Stimulated activated naive CD8-positive, alpha-beta T cell treated with anti-CD3 and anti-CD28 coated beads, Interleukin-15, Interleukin-2, amounts not matched to agents 100 ng/mL and 50 ng/mL, for 24 hours (primary cell): ENCODE data around the gene PPFIA2.

ENCODE experiments used
- H3K27ac Mint-ChIP-seq: one replicate; pipeline ENCODE4 v1.8.0; 2021; ENCODE audit warnings: mild to moderate bottlenecking, mixed read lengths
- H3K27me3 Mint-ChIP-seq: one replicate; pipeline ENCODE4 v1.8.0; 2021; ENCODE audit warnings: mixed read lengths
- H3K36me3 Mint-ChIP-seq: one replicate; pipeline ENCODE4 v1.8.0; 2021; ENCODE audit warnings: low read depth, mixed read lengths
- H3K4me1 Mint-ChIP-seq: one replicate; pipeline ENCODE4 v1.8.0; 2021; ENCODE audit warnings: low read depth, mixed read lengths
- H3K4me3 Mint-ChIP-seq: one replicate; pipeline ENCODE4 v1.8.0; 2021; ENCODE audit warnings: mild to moderate bottlenecking, mixed read lengths
- H3K9me3 Mint-ChIP-seq: one replicate; pipeline ENCODE4 v1.8.0; 2021; ENCODE audit warnings: mixed read lengths

PPFIA2 gene

DNA sequence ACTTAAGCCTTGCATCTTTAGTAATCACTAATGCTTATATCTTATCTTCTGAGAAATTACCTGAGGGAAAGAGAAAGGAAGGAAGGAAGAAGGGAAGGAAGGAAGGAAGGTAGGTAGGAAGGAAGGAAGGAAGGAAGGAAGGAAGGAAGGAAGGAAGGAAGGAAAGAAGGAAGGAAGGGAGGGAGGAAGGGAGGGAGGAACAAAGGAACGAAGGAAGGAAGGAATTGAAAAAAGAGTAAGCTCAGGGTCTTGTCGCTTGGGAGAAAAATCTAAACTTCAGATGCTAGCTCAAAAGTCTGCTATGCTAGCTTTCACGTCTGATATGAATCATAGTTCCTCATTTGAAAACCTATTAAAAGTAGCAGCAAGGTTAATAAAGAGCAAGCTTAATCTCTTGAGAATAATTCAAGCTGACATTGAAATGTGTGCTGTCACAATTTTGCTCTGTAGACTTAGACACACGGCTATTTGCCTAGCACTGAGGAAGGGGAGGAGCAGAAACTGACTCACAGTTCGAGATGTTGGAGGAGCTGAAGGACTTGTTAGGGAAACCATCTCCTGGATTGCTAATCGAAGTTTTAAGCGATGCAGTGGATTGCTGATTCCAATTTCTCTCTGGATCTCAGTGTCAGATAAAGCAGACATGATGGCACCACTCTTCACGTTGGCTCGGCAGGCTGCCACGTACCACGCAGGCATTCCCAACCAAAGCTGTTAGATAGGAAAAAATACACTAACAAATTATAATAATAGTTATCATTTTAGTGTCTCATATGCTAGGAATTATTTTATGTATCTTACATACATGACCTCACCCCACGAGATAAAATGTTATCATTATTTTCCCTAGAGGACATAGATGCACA is 464.6 kb downstream of the PPFIA2 start:
- Mint-ChIP-seq H3K27me3 (no peaks in the 10 kb centered on the region), H3K27ac (no peak overlapping the region), H3K9me3 (peaks cover 5% of the 10 kb centered on the region), H3K4me1 (no peaks in the 10 kb centered on the region), H3K4me3 (no peak overlapping the region), H3K36me3 (no peaks in the 10 kb centered on the region)

DNA sequence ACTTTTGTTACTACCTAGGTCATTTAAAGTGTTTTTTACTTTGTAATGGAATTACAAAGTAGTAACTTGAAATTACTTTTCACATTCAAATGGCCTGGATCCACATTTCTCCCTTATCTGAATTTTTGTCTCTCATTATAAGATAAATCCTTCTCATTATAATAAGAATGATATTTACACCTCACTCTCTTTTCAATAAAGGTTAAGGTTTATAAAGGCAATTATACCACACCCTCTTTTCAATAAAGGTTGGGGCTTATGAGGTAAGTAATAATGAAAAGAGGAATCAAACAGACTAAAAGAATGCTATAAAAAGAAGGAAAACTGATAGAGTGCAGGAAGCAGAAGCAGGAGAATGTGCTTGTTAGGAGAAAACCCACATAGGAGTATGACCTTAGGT is 470.5 kb downstream of the PPFIA2 start:
- H3K27ac Mint-ChIP-seq: no peak overlapping the region
- H3K4me3 Mint-ChIP-seq: no peak overlapping the region
- peaks cover 5% of the 10 kb centered on the region for H3K9me3 Mint-ChIP-seq
- no peaks in the 10 kb centered on the region for H3K4me1 Mint-ChIP-seq
- H3K36me3 Mint-ChIP-seq: no peaks in the 10 kb centered on the region
- H3K27me3 Mint-ChIP-seq: no peaks in the 10 kb centered on the region

DNA sequence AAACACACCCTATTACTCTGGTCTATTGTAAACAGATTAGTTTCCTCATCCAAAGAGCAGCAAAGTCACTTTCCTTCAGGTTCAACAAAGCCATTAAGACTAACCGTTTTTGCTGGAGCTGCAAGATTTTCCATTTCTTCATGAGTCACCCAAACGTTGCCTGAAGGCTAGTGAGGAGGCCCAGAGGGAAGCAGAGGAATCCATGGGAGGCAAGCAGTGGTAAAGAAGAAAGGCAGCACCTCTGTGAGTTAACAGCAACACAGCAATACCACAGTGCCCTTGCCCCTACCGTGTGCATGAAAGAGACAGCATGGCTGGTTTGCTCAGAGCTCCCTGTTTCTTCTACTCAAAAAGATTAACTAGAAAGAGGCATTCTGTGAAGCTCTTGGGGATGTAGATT is 475.0 kb downstream of the PPFIA2 start:
- Mint-ChIP-seq H3K36me3 (no peaks in the 10 kb centered on the region), H3K4me3 (no peak overlapping the region), H3K4me1 (no peaks in the 10 kb centered on the region), H3K9me3 (peaks cover 4% of the 10 kb centered on the region), H3K27me3 (no peaks in the 10 kb centered on the region), H3K27ac (no peak overlapping the region)

DNA sequence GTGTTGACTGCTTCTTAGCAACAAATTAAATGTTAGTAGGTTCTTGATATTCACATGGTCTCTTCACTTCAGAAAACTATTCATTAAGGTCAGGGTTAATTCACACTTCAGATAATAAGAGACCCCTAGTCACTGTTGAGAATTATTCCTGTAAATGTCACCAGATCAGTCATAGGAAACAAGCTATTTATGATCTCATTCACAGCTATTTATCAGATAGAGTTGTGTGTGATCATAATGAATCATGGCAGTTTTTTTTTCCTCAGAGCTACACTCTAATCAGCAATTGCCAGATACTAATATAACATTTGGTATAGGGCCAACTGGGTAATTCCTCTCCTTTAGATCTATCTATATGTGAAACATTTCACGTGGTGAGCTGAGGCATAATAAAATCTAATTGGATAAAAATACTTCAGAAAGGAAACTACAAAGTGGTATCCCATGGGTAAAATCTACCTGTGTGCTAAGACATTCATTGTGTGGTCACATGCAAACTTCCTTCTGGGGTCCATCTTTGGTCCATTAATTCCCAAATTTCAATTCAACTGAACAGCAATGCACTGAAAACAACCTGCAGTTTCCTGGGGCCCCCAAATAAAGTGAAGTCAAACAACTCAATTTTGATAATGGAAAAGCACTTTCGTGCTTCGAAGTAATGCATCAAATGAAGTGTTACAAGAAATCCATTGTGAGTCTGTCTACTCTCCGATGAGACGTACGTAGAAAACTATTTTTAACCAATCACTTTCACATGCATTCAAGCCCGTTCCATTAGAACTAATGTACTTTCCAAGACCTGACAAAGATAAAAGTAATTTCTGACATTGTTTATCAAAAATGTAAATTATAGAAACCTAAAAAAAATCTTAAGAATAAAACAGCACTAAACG is 484.3 kb downstream of the PPFIA2 start:
- Mint-ChIP-seq H3K27ac (no peak overlapping the region), H3K4me3 (no peak overlapping the region), H3K9me3 (peaks cover 12% of the 10 kb centered on the region), H3K4me1 (no peaks in the 10 kb centered on the region), H3K36me3 (no peaks in the 10 kb centered on the region), H3K27me3 (no peaks in the 10 kb centered on the region)

DNA sequence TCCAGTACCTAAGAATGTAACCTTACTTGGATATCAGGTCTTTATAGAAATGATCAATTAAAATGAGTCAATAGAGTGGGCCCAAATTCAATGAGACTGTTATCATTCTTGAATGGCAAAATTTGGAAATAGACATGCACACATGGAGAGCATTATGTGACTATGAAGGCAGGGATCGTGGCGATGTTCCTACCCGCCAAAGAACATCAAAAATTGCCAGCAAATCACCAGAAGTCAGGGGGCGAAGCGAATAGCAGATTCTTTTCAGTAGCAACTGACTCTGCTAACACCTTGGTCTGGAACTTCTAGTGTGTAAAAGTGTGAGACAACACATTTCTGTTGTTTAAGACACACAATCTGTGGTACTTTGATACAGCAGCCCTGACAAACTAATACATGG is 488.8 kb downstream of the PPFIA2 start:
- Mint-ChIP-seq H3K4me3 (no peak overlapping the region), H3K27me3 (no peaks in the 10 kb centered on the region), H3K9me3 (peaks cover 7% of the 10 kb centered on the region), H3K27ac (no peak overlapping the region), H3K36me3 (no peaks in the 10 kb centered on the region), H3K4me1 (no peaks in the 10 kb centered on the region)

DNA sequence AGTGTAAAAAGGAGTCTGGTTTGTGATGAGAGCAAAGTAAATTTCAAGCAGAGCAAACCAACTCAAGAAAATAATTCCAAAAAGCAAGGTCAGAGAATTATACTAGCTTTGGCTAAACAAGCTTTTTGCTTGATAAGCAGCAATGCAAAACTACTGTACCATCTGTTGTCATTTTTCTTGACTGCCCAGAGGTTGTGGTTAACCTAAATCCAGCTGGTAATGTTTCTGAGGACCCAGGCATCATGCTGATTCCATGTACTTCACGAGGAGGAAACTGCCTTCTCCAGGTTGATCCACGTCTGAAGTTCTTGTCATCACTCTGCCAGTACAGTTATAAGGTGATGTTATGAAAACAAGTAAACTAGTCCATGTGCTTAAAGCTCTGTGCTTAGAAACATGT is 496.1 kb downstream of the PPFIA2 start:
- Mint-ChIP-seq H3K4me3 (no peak overlapping the region), H3K36me3 (no peaks in the 10 kb centered on the region), H3K9me3 (no peaks in the 10 kb centered on the region), H3K4me1 (no peaks in the 10 kb centered on the region), H3K27ac (no peak overlapping the region), H3K27me3 (no peaks in the 10 kb centered on the region)

DNA sequence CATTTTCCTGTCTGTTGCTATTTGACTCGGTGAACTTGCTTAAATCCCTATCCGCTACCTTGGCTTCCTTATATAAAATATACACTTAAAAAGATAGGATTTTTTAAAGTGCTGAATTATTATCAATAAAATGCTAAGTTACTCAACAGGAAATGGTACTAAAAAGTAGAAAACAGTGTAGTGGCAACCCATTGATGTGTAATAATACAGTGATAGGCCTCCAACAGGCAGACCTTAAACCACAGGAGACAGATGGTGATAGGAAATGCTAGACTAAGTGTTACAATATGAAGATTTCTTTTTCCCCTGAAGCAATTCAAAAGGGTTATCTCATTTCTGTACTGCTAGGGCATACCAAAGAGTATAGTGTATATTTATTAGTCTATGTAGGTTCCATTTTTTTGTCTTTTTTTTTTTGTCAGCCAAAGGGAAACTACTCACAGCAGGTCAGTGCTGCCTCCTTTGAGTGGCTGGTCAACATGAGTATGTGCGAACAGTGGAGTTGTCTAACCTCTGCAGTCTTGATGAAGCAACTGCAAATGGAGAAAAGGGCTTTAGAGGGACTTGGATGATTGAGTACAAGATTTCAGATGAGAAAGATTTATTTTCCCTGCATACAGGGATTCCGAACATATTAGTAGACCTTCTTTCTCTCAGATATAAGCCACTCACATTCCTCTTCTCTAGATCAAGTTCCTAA is 497.5 kb downstream of the PPFIA2 start:
- Mint-ChIP-seq H3K9me3 (no peaks in the 10 kb centered on the region), H3K27ac (no peak overlapping the region), H3K4me1 (no peaks in the 10 kb centered on the region), H3K36me3 (no peaks in the 10 kb centered on the region), H3K27me3 (no peaks in the 10 kb centered on the region), H3K4me3 (no peak overlapping the region)

DNA sequence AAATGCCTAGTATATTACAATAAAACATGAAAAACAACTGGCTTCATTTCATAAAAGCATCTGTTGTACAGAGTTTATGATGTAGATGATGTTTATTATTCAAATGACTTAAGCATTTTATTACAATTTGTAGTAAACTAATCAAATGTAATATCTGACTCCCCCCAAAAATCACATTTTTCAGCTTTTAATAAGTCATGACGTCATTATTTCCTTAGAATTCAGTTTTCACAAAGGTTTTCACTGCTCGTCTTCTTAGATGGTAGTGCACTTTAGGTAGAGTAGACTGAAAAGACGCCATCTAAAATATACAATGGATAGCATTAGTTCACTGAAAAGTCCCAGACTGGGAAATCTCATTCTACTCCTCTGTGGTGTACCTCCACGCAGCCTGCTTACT is 499.8 kb downstream of the PPFIA2 start:
- no peaks in the 10 kb centered on the region for H3K36me3 Mint-ChIP-seq
- H3K4me1 Mint-ChIP-seq: no peaks in the 10 kb centered on the region
- H3K27ac Mint-ChIP-seq: no peak overlapping the region
- no peak overlapping the region for H3K4me3 Mint-ChIP-seq
- no peaks in the 10 kb centered on the region for H3K27me3 Mint-ChIP-seq
- H3K9me3 Mint-ChIP-seq: no peaks in the 10 kb centered on the region

DNA sequence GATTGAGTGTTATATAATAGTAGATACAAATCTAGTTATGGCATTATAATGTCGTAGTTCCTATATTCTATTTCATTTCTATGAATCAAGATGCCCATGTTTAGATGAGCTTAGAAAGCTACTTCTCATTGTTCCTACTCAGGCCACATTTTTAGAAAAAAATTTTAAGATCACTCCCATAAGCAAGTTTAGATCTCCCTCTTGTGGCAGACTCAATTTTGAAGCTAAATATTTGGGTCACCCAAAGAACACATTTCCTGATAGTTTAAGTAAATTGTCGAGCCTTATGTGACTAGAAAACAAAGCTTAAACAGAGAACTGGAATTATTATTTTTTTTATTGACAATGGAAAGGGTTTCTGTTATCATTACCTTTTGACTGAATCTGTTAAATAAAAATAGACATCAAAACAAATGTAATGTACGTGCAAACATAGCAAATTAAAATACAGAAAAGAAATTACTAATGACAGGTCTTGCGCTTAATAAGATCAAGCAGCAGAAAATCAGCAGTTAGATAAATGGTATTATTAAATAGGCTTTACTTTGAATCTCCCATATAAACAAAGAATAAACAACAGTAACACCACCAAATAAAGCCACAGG is 501.1 kb downstream of the PPFIA2 start:
- no peak overlapping the region for H3K4me3 Mint-ChIP-seq
- no peaks in the 10 kb centered on the region for H3K9me3 Mint-ChIP-seq
- H3K27me3 Mint-ChIP-seq: no peaks in the 10 kb centered on the region
- no peaks in the 10 kb centered on the region for H3K4me1 Mint-ChIP-seq
- no peak overlapping the region for H3K27ac Mint-ChIP-seq
- H3K36me3 Mint-ChIP-seq: no peaks in the 10 kb centered on the region

DNA sequence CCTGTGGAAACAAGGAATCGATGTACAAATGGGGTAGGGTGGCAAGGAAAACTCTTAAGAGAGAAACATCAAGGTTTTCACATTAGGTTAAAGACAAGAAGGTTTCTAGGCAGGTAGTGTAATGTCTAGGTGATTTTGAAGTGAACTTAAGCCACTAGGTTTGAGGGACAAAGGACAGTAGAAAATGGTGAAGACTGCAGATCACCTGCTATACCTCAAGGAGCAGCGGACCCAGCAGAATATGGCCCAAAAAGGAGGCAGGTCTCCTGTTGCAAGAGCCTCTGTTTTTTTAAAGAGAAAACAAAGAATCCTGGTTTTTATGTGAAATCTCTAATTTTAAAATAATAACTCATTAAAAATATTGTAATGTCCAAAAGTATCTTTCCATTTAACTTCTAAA is 503.2 kb downstream of the PPFIA2 start:
- Mint-ChIP-seq H3K36me3 (no peaks in the 10 kb centered on the region), H3K4me3 (no peak overlapping the region), H3K9me3 (peaks cover 3% of the 10 kb centered on the region), H3K4me1 (no peaks in the 10 kb centered on the region), H3K27ac (no peak overlapping the region), H3K27me3 (no peaks in the 10 kb centered on the region)

DNA sequence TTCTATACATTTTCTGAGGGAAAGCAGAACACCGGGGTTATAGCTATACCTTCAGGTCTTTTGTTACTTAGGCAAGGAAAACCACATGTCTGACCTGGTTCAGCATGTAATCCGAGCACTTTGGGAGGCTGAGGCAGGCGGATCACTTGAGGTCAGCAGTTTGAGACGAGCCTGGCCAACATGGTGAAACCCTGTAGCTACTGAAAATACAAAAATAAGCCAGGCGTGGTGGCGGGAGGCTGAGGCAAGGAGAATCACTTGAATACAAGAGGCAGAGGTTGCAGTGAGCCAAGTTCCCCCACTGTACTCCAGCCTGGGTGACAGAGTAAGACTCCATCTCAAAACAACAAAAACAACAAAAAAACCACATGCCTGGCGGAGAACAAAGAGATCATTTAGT is 503.7 kb downstream of the PPFIA2 start:
- Mint-ChIP-seq H3K9me3 (peaks cover 3% of the 10 kb centered on the region), H3K27me3 (no peaks in the 10 kb centered on the region), H3K36me3 (no peaks in the 10 kb centered on the region), H3K4me3 (no peak overlapping the region), H3K27ac (no peak overlapping the region), H3K4me1 (no peaks in the 10 kb centered on the region)

DNA sequence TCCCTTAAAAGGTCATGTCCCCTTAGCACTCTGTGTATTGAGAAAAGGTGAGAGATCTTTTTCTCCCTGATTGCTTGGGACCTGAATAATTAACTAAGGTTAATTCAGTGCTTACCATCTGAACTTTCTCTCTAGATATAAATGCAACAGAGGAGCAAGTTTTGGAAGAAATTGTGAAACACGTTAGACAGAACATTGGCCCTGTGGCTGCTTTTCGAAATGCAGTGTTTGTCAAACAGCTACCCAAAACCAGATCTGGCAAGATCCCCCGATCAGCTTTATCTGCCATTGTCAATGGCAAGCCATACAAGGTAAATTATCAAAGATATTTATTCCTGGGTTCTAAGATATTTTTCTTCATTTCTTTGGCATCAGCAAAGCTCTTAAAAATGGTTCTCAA is 505.8 kb downstream of the PPFIA2 start:
- no peaks in the 10 kb centered on the region for H3K27me3 Mint-ChIP-seq
- H3K9me3 Mint-ChIP-seq: peaks cover 3% of the 10 kb centered on the region
- no peaks in the 10 kb centered on the region for H3K36me3 Mint-ChIP-seq
- no peak overlapping the region for H3K27ac Mint-ChIP-seq
- H3K4me3 Mint-ChIP-seq: no peak overlapping the region
- no peaks in the 10 kb centered on the region for H3K4me1 Mint-ChIP-seq

DNA sequence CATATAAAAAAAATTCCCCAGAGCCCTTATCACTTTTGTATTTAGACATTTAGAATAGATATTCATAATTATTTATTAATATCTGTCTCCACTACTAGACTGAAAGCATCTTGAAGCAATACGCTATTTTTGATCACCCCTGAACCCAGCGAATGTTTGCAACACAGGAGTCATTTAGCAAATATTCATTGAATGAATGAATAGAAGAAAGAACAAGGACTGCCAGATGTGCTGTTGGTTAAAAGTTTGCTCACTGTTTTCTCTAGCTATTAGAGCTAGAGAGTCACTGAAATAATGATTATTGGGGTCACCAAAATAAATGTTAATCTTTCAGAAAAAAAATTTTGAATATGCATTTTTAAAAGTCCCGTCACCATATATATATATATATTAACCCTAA is 506.9 kb downstream of the PPFIA2 start:
- H3K9me3 Mint-ChIP-seq: peaks cover 3% of the 10 kb centered on the region
- H3K27me3 Mint-ChIP-seq: no peaks in the 10 kb centered on the region
- no peaks in the 10 kb centered on the region for H3K4me1 Mint-ChIP-seq
- no peaks in the 10 kb centered on the region for H3K36me3 Mint-ChIP-seq
- H3K4me3 Mint-ChIP-seq: no peak overlapping the region
- no peak overlapping the region for H3K27ac Mint-ChIP-seq

DNA sequence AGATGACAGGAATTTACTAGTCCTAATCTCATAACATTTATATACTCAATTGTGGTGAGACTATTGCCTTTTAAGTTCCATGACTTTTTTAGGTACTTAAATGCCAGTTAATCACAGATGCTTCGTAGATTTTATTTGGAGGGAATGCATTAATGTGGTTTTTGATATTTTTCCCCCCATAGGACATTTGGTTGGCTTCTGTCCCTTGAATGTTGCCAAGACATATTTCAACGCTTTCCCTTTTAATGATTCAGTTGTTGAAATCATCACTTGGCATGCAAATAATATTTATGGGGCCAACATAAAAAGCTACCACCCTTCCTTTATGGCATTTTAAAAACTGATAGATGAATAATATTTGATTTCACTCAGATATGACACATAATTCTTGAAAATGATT is 509.2 kb downstream of the PPFIA2 start:
- no peaks in the 10 kb centered on the region for H3K4me1 Mint-ChIP-seq
- peaks cover 3% of the 10 kb centered on the region for H3K9me3 Mint-ChIP-seq
- no peak overlapping the region for H3K27ac Mint-ChIP-seq
- no peak overlapping the region for H3K4me3 Mint-ChIP-seq
- H3K36me3 Mint-ChIP-seq: no peaks in the 10 kb centered on the region
- no peaks in the 10 kb centered on the region for H3K27me3 Mint-ChIP-seq
